Measurements from ENCODE around the gene MANF.
"Not testable (repeated sequence)": the region's sequence is repeated elsewhere in the genome, so short reads cannot be mapped to it uniquely, and the experiment has no call there.

The MANF gene

GRCh38 chr3:51384726-51385473, at the start of gene MANF:
MANF (plus strand) TSS chr3:51385291; CDS start chr3:51385343, 52 bp downstream.
- DNase-seq (ENCODE audit: low read depth in 2 of 3, low spot score in 1 of 3): peak; percentile 92 to 98 (median 97)

- no peak for DNase-seq (ENCODE audit: low read depth in 2 of 3, low spot score in 1 of 3)
Observed at GRCh38 chr3:51336261-51336660, 48.8 kb upstream of the MANF start.

GRCh38 chr3:51337666-51338065, 47.4 kb upstream of the MANF start:
- no peak for DNase-seq (ENCODE audit: low read depth in 2 of 3, low spot score in 1 of 3)

DNA sequence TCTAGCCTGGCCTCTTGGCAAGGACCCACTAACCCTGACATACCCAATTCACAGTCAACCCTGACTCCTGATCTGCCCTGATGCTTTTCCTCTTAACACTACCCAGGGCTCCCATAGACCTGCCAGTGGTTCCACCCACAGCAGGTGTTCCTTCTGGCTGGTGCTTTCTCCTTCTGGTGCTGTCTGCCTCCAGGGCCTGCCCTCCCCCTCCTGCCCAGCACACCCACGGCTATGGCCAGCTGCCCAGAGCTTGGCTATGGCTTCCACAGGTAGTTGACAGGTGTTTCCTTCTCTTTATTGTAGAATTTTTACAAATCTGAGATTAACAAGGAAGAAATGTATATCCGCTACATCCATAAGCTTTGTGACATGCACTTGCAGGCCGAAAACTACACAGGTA, 46.5 kb upstream of the MANF start:
- no peak for DNase-seq (ENCODE audit: low read depth in 2 of 3, low spot score in 1 of 3)

GRCh38 chr3:51340013-51340829, 44.9 kb upstream of the MANF start:
- DNase-seq (ENCODE audit: low read depth in 2 of 3, low spot score in 1 of 3): no peak

- no peak for DNase-seq (ENCODE audit: low read depth in 2 of 3, low spot score in 1 of 3)
Observed at GRCh38 chr3:51340989-51341636, 44.0 kb upstream of the MANF start.

GRCh38 chr3:51343918-51344687, 41.0 kb upstream of the MANF start:
- no peak for DNase-seq (ENCODE audit: low read depth in 2 of 3, low spot score in 1 of 3)

DNA sequence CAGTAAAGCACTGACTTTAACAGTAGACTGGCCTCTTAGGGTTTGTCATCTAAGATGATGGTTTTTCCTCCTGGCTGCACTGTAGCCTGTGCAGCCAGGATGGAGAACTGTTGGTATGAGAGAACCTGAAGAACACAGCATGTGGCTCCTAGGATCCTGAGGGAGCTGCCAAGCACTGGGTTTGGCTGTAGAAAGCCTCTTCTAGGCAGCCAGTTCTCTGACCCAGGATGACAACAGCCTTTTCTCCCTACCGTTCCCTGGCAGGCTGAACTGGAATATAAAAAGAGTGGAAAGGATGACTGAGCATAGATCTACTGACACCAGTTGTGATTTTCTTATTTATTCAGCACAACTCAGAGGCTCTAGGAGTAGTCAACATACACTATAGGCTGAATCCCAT, 34.3 kb upstream of the MANF start:
- DNase-seq (ENCODE audit: low read depth in 2 of 3, low spot score in 1 of 3): no peak

GRCh38 chr3:51353131-51353530, 32.0 kb upstream of the MANF start:
- no peak for DNase-seq (ENCODE audit: low read depth in 2 of 3, low spot score in 1 of 3)

- no peak for DNase-seq (ENCODE audit: low read depth in 2 of 3, low spot score in 1 of 3)
Observed at GRCh38 chr3:51353691-51354090, 31.4 kb upstream of the MANF start.

DNA sequence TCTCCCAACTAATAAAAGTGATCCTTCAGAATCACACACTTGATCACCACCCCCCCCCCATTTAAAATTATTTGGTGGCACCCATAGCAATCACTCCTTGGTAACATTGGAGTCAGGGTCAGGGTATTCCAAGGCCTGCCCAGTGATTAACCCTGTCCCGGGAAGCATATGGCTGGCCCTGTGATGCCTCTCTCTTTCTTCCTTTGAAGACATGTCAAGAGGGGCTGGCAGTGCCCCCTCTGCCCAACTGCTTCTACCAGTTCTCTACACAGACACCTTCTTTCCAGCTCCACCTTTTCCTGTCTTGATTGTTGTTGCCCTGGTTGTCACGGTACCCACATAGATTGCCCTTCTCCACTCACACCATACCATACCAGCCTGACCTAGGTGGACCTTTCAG, 30.9 kb upstream of the MANF start:
- no peak for DNase-seq (ENCODE audit: low read depth in 2 of 3, low spot score in 1 of 3)

GRCh38 chr3:51354731-51355615, 30.1 kb upstream of the MANF start:
- no peak for DNase-seq (ENCODE audit: low read depth in 2 of 3, low spot score in 1 of 3)

DNA sequence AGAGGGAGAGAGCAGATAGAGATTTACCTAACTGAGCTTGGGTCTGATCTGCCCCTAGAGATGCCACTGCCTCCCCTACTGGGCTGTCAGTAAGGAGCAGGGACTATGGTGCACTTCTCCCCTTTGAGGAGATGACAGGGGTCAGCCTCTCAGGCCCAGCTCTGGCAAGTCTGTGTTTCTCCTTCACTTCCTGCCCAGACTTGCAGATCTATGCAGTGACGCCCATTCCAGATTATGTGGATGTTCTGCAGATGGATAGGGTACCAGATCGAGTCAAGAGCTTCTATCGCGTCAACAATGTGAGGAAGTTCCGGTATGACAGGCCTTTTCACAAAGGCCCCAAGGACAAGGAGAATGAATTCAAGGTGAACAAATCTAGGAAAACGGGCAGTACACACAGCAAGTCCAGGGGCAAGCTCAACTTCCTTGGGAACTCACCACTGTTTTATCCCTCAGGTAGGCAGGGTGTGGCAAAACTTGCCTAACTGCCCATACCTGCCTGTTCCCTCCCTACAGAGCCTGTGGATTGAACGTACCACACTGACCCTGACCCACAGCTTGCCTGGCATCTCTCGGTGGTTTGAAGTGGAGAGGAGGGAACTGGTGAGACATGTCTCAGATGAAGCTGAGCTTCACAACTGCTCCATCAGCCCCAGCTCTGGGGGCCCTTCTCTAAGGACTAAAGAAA, 29.1 kb upstream of the MANF start:
- DNase-seq (ENCODE audit: low read depth in 2 of 3, low spot score in 1 of 3): no peak

GRCh38 chr3:51357856-51358255, 27.2 kb upstream of the MANF start:
- no peak for DNase-seq (ENCODE audit: low read depth in 2 of 3, low spot score in 1 of 3)

DNA sequence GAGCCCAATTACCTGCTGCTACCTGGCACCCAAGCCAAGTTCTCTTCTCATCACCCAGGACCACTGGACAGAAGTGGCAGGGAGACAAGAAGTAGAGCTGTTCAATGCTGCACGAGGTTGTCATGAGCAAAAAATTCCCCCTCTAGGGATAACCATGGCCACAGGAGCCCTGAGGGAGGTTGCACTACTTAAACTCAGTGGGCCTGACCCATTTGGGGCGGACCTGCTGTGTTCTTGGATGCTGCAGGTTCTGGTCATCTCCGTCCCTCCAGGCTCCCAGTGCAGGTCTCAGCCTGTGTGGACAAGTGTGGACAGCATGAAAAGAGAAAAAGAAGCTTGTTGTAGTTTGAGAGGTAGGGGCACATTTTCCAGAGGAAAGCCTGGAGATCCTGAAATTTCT, 26.1 kb upstream of the MANF start:
- DNase-seq (ENCODE audit: low read depth in 2 of 3, low spot score in 1 of 3): no peak

DNA sequence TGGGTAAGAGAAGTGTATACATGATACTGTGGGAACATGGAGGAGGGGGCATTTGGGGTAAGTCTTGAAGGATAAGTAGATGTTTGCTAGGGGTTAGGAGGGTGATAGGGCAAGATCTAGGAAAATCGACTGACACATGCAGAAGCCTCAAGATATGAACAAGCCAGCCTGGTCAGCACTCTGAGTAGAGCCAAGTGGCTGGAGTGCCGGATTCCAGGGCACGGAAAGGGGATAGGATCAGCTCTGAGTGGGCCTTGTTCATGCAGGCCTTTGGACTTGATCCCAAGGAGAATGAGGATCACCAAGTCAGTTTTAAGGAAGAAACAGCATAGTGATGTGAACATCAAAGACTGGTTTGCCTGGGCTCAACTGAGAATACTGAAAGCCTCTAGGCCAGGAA, 24.3 kb upstream of the MANF start:
- no peak for DNase-seq (ENCODE audit: low read depth in 2 of 3, low spot score in 1 of 3)

DNA sequence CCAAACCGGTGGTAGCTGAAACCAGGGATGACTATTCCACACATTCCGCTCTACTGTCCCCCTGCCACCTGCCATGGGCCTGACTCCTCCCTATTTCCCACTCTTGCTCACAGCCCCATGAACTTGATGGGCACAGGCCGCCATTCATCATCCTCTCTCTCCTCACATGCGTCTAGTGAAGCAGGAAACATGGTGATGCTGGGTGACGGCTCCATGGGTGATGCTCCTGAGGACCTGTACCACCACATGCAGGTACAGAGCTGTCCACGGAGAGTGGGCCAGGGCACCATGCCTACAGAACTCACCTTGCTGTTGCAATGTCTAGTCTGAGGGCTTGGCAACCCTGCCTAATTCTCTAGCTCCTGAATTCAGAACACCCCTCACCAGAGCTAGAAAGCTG, 23.3 kb upstream of the MANF start:
- DNase-seq (ENCODE audit: low read depth in 2 of 3, low spot score in 1 of 3): no peak

- no peak for DNase-seq (ENCODE audit: low read depth in 2 of 3, low spot score in 1 of 3)
Observed at GRCh38 chr3:51362476-51362875, 22.6 kb upstream of the MANF start.

- DNase-seq (ENCODE audit: low read depth in 2 of 3, low spot score in 1 of 3): not testable (repeated sequence)
Observed at GRCh38 chr3:51368276-51368675, 16.8 kb upstream of the MANF start.

Data from stimulated activated CD4-positive, alpha-beta T cell treated with anti-CD3 and anti-CD28 coated beads, Interleukin-12 subunit alpha, Interleukin-12 subunit beta, amount 100 ng/mL, for 48 hours (primary cell).